Measurements from ENCODE around the gene TMTC2. TPM values are rescaled to one million over a fixed set of nuclear protein-coding genes. Genes with fewer than 3 reads are reported as not detected.

Gene TMTC2
- total and polyA plus RNA-seq, 12 donors: 1.6 to 4.4 (median 2.7) TPM

DNA sequence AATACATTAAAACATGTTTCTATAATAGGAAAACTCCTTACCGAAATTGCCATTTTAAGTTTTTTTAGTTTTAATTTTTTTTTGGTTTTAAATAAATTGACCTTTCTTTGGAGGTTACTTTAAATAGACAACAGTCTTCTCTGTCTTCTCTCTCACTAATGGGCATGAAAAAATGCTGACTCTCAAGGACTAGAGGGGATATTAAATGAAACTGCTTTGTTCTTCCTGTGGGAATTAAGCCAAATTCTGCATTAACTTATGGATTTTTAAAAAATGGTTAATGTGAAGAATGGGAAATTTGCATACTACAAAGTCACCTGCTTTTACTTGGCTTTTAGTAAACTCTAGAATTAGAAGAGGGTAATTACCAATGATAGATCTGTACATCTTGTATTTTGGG is 378.9 kb downstream of the TMTC2 start:
- H3K4me3 ChIP-seq: no peak overlapping the region
- no peak overlapping the region for H3K27ac ChIP-seq
- no peaks in the 10 kb centered on the region for H3K36me3 ChIP-seq (replicated peaks in 1 of 2)
- intact Hi-C loops (cut with DNase I): no loop called here
- TF ChIP-seq POLR2A (IDR thresholded peaks at IDR 0.05): no peak
- TF ChIP-seq CTCF (IDR thresholded peaks at IDR 0.05): no peak
- no peaks in the 10 kb centered on the region for H3K4me1 ChIP-seq (replicated peaks in 1 of 2)
- WGBS, 4 donors: 42 to 65% (median 55%) methylated on average over 1 of the region's 1 CpG
- H3K9me3 ChIP-seq (replicated peaks in 1 of 3): no peaks in the 10 kb centered on the region
- DNase-seq: no peak
- H3K27me3 ChIP-seq: no peaks in the 10 kb centered on the region

- no peaks in the 10 kb centered on the region for H3K36me3 ChIP-seq (replicated peaks in 1 of 2)
- H3K27ac ChIP-seq: no peak overlapping the region
- intact Hi-C loops (cut with DNase I): no loop called here
- no peak for DNase-seq
- H3K9me3 ChIP-seq (replicated peaks in 1 of 3): peaks cover 0 to 4% (median 0%) of the 10 kb centered on the region in 3 donors
- TF ChIP-seq CTCF (IDR thresholded peaks at IDR 0.05) (no peak), POLR2A (IDR thresholded peaks at IDR 0.05) (no peak)
- no peak overlapping the region for H3K4me3 ChIP-seq
- no peaks in the 10 kb centered on the region for H3K4me1 ChIP-seq (replicated peaks in 1 of 2)
- no peaks in the 10 kb centered on the region for H3K27me3 ChIP-seq
Measured at GRCh38 chr12:83067981-83068380, 381.3 kb downstream of the TMTC2 start.

- intact Hi-C loops (cut with DNase I): no loop called here
- H3K36me3 ChIP-seq (replicated peaks in 1 of 2): no peaks in the 10 kb centered on the region
- no peak overlapping the region for H3K4me3 ChIP-seq
- no peaks in the 10 kb centered on the region for H3K27me3 ChIP-seq
- TF ChIP-seq CTCF (IDR thresholded peaks at IDR 0.05): no peak
- TF ChIP-seq POLR2A (IDR thresholded peaks at IDR 0.05): no peak
- H3K4me1 ChIP-seq (replicated peaks in 1 of 2): no peaks in the 10 kb centered on the region
- H3K9me3 ChIP-seq (replicated peaks in 1 of 3): peaks cover 0 to 8% (median 0%) of the 10 kb centered on the region in 3 donors
- WGBS, 4 donors: 85 to 100% (median 95%) methylated on average over 1 to 6 of the region's 6 CpGs
- DNase-seq: no peak
- H3K27ac ChIP-seq: no peak overlapping the region
Measured at GRCh38 chr12:83074358-83074894, 387.7 kb downstream of the TMTC2 start.

DNA sequence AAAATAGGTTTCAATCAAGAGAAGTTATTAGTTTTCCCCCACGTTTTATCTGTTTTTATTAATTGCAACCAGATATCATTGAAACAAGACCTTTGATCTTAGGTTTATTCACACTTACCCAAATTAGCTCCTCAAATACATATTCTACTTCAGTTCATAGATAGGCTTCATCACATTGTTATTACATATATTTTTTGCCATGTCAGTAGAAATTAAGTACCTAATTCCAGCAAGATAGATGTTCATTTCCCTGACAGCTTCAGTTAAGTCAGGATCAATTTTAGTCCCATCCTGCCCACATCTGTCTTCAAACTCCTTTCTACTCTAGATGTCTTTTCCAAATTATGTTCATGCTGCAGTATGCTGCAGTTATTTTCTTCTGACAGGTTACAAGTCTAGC is 388.8 kb downstream of the TMTC2 start:
- intact Hi-C loops (cut with DNase I): no loop called here
- Histone ChIP-seq H3K4me3 (no peak overlapping the region), H3K9me3 (replicated peaks in 1 of 3) (peaks cover 0 to 8% (median 0%) of the 10 kb centered on the region in 3 donors), H3K27ac (no peak overlapping the region), H3K36me3 (replicated peaks in 1 of 2) (no peaks in the 10 kb centered on the region), H3K27me3 (no peaks in the 10 kb centered on the region), H3K4me1 (replicated peaks in 1 of 2) (no peaks in the 10 kb centered on the region)
- TF ChIP-seq CTCF (IDR thresholded peaks at IDR 0.05) (no peak), POLR2A (IDR thresholded peaks at IDR 0.05) (no peak)
- no peak for DNase-seq
- WGBS, 4 donors: 79 to 88% (median 80%) methylated on average over 1 of the region's 1 CpG

Data from adrenal gland (tissue), 12 donors.